CD4-positive, alpha-beta memory T cell (primary cell): ENCODE results near the gene LGR5. TPM values are rescaled to one million over a fixed set of nuclear protein-coding genes. Genes with fewer than 3 reads are reported as not detected.

Experiments
- CTCF ChIA-PET: fragments of 350-600 bp; sonication (Branson Sonifier 250); formaldehyde crosslinking; loops from one replicate; lab custom pipeline; 2021; ENCODE audit warnings: inconsistent platforms; ENCODE audit not compliant: partially characterized antibody; lab: Charles Lee
- POLR2A ChIA-PET: fragments of 350-600 bp; sonication (Branson Sonifier 250); formaldehyde crosslinking; loops from one replicate; lab custom pipeline; 2021; ENCODE audit not compliant: partially characterized antibody; lab: Charles Lee
- DNase-seq, 5 donors: peaks; one replicate each; pipeline versions ENCODE4 v3.0.0 to v3.0.0-alpha.2; 2020 to 2022; ENCODE audit warnings: mixed read lengths in 1 of 5
- H3K27ac ChIP-seq: one replicate; pipeline ENCODE4 v1.7.0; 2013; ENCODE audit warnings: low read depth, low read length
- H3K27me3 ChIP-seq: 2 replicates; pipeline ENCODE4 v1.7.0; 2013; ENCODE audit warnings: mild to moderate bottlenecking, low read length, moderate library complexity; ENCODE audit not compliant: insufficient read depth
- H3K36me3 ChIP-seq: 2 replicates; pipeline ENCODE4 v1.7.0; 2013; ENCODE audit warnings: mild to moderate bottlenecking, low read length, moderate library complexity; ENCODE audit not compliant: insufficient read depth
- H3K4me1 ChIP-seq: 2 replicates; pipeline ENCODE4 v1.7.0; 2013; ENCODE audit warnings: mild to moderate bottlenecking, low read length, moderate library complexity; ENCODE audit not compliant: insufficient read depth
- H3K4me3 ChIP-seq, 2 donors: one replicate each; pipeline ENCODE4 v1.7.0; 2013; ENCODE audit warnings: low read length in 2 of 2, mild to moderate bottlenecking in 1 of 2
- H3K9me3 ChIP-seq, 2 donors: one replicate each; pipeline ENCODE4 v1.7.0; 2013; ENCODE audit warnings: low read length in 2 of 2, control low read depth in 1 of 2; ENCODE audit not compliant: control insufficient read depth in 1 of 2
- H3K27ac Mint-ChIP-seq, 7 donors: one replicate each; pipeline ENCODE4 v1.8.0; 2020 to 2021; ENCODE audit warnings: mixed read lengths in 7 of 7, mild to moderate bottlenecking in 6 of 7, inconsistent platforms in 3 of 7, moderate library complexity in 3 of 7
- H3K27me3 Mint-ChIP-seq, 2 donors: one replicate each; pipeline ENCODE4 v1.8.0; 2020 to 2021; ENCODE audit warnings: mixed read lengths in 2 of 2
- H3K36me3 Mint-ChIP-seq, 2 donors: one replicate each; pipeline ENCODE4 v1.8.0; 2020 to 2021; ENCODE audit warnings: mixed read lengths in 2 of 2, inconsistent platforms in 1 of 2, mild to moderate bottlenecking in 1 of 2
- H3K4me1 Mint-ChIP-seq, 4 donors: one replicate each; pipeline ENCODE4 v1.8.0; 2020 to 2021; ENCODE audit warnings: mixed read lengths in 4 of 4, mild to moderate bottlenecking in 1 of 4
- H3K4me3 Mint-ChIP-seq, 8 donors: one replicate each; pipeline ENCODE4 v1.8.0; 2020 to 2021; ENCODE audit warnings: mixed read lengths in 8 of 8, mild to moderate bottlenecking in 7 of 8, moderate library complexity in 6 of 8, inconsistent platforms in 3 of 8
- H3K9me3 Mint-ChIP-seq, 8 donors: one replicate each; pipeline ENCODE4 v1.8.0; 2020 to 2021; ENCODE audit warnings: mixed read lengths in 8 of 8, mild to moderate bottlenecking in 5 of 8, inconsistent platforms in 3 of 8, moderate library complexity in 1 of 8
- intact Hi-C: fragments of 100-400 bp; cut with micrococcal nuclease; formaldehyde crosslinking; loops from one replicate; pipeline ENCODE4 v1.15.1; 2023
- polyA plus RNA-seq, 2 donors: library from polyadenylated mRNA; unstranded; fragments of 300-500 nt; fragmentation: Illumina TruSeq; gene quantifications; one replicate each; pipeline ENCODE4 v1.2.3, GENCODE V29; 2021
- total RNA-seq, 2 experiments: library from RNA; stranded (reverse); gene quantifications; one replicate each; pipeline ENCODE4 v1.2.3, GENCODE V29; 2021

LGR5 gene
- total RNA-seq (not detected), polyA plus RNA-seq (not detected)

- Mint-ChIP-seq H3K27ac (no peak within 1 kb of the TSS), H3K36me3 (no peaks in the 10 kb centered on the region), H3K9me3 (peaks cover 0 to 31% (median 24%) of the 10 kb centered on the region in 8 donors), H3K4me1 (peaks cover 7 to 24% (median 17%) of the 10 kb centered on the region in 4 donors), H3K4me3 (peak within 1 kb of the TSS; percentile 69 to 90 (median 78)), H3K27me3 (peaks cover 36 to 46% of the 10 kb centered on the region in 2 donors)
- ChIA-PET CTCF (no interaction called here), POLR2A (no interaction called here)
- Histone ChIP-seq H3K4me3 (peak within 1 kb of the TSS in 1 of 2 donors; percentile 5), H3K4me1 (peaks cover 19% of the 10 kb centered on the region), H3K9me3 (no peaks in the 10 kb centered on the region), H3K27ac (no peak within 1 kb of the TSS), H3K36me3 (no peaks in the 10 kb centered on the region), H3K27me3 (peaks cover 25% of the 10 kb centered on the region)
- DNase-seq = no peak
- intact Hi-C loops = no loop called here
Observed at GRCh38 chr12:71439613-71440344, at the start of gene LGR5. Gene LGR5, plus strand, starts transcription at chr12:71439798. Its CDS starts 283 bp downstream, at chr12:71440081.

- H3K27me3 Mint-ChIP-seq = peaks cover 4 to 5% of the 10 kb centered on the region in 2 donors
- no peak overlapping the region for H3K4me3 ChIP-seq
- H3K36me3 Mint-ChIP-seq = no peaks in the 10 kb centered on the region
- H3K36me3 ChIP-seq = no peaks in the 10 kb centered on the region
- intact Hi-C loops = loop anchor here (5.0 kb wide), 1 partner anchor 1515 kb away; no protein-coding TSS in a partner anchor
- ChIA-PET CTCF (interaction anchor here (0.7 to 1.7 kb wide), 9 partner anchors 8 to 1515 kb away, joined by 3 to 8 read pairs (median 4); no protein-coding TSS in a partner anchor), POLR2A (no interaction called here)
- H3K27me3 ChIP-seq = no peaks in the 10 kb centered on the region
- no peak overlapping the region for H3K27ac ChIP-seq
- H3K4me1 ChIP-seq = no peaks in the 10 kb centered on the region
- H3K27ac Mint-ChIP-seq = no peak overlapping the region
- H3K9me3 Mint-ChIP-seq = peaks cover 0 to 2% (median 0%) of the 10 kb centered on the region in 8 donors
- H3K4me1 Mint-ChIP-seq = no peaks in the 10 kb centered on the region
- H3K9me3 ChIP-seq = no peaks in the 10 kb centered on the region
- no peak overlapping the region for H3K4me3 Mint-ChIP-seq
- DNase-seq = peak in 3 of 5 donors; percentile 8 to 19 (median 11)
Observed at GRCh38 chr12:71392521-71393145, 47.0 kb upstream of the LGR5 start.

GRCh38 chr12:71393625-71394024 is 46.0 kb upstream of the LGR5 start:
- no peaks in the 10 kb centered on the region for H3K4me1 ChIP-seq
- Mint-ChIP-seq H3K9me3 (peaks cover 0 to 2% (median 0%) of the 10 kb centered on the region in 8 donors), H3K27ac (no peak overlapping the region), H3K36me3 (no peaks in the 10 kb centered on the region), H3K4me3 (no peak overlapping the region), H3K27me3 (peaks cover 2 to 5% of the 10 kb centered on the region in 2 donors), H3K4me1 (no peaks in the 10 kb centered on the region)
- intact Hi-C loops = loop anchor here (5.0 kb wide), 1 partner anchor 1516 kb away; no protein-coding TSS in a partner anchor
- no peak for DNase-seq
- no peaks in the 10 kb centered on the region for H3K36me3 ChIP-seq
- no peak overlapping the region for H3K4me3 ChIP-seq
- H3K27me3 ChIP-seq = no peaks in the 10 kb centered on the region
- no peaks in the 10 kb centered on the region for H3K9me3 ChIP-seq
- CTCF ChIA-PET = interaction anchor here (1.7 kb wide), 1 partner anchor 37 kb away, joined by 5 read pairs; no protein-coding TSS in a partner anchor
- POLR2A ChIA-PET = no interaction called here
- H3K27ac ChIP-seq = no peak overlapping the region

- no peaks in the 10 kb centered on the region for H3K36me3 ChIP-seq
- Mint-ChIP-seq H3K4me3 (no peak overlapping the region), H3K36me3 (no peaks in the 10 kb centered on the region), H3K27ac (no peak overlapping the region), H3K4me1 (no peaks in the 10 kb centered on the region), H3K27me3 (peaks cover under 1 to 7% of the 10 kb centered on the region in 2 donors), H3K9me3 (peaks cover 0 to under 1% (median 0%) of the 10 kb centered on the region in 8 donors)
- H3K4me3 ChIP-seq = no peak overlapping the region
- H3K4me1 ChIP-seq = no peaks in the 10 kb centered on the region
- ChIA-PET CTCF (no interaction called here), POLR2A (no interaction called here)
- intact Hi-C loops = no loop called here
- no peak for DNase-seq
- no peaks in the 10 kb centered on the region for H3K27me3 ChIP-seq
- H3K27ac ChIP-seq = no peak overlapping the region
- H3K9me3 ChIP-seq = no peaks in the 10 kb centered on the region
Observed at GRCh38 chr12:71397433-71397954, 42.1 kb upstream of the LGR5 start.

GRCh38 chr12:71399197-71399596 is 40.4 kb upstream of the LGR5 start:
- Mint-ChIP-seq H3K27me3 (peaks cover 7 to 11% of the 10 kb centered on the region in 2 donors), H3K27ac (no peak overlapping the region), H3K9me3 (peaks cover 0 to 8% (median 5%) of the 10 kb centered on the region in 8 donors), H3K4me1 (no peaks in the 10 kb centered on the region), H3K4me3 (no peak overlapping the region), H3K36me3 (no peaks in the 10 kb centered on the region)
- H3K4me3 ChIP-seq = no peak overlapping the region
- H3K36me3 ChIP-seq = no peaks in the 10 kb centered on the region
- CTCF ChIA-PET = interaction anchor here (0.8 kb wide), 1 partner anchor 348 kb away, joined by 4 read pairs; no protein-coding TSS in a partner anchor
- POLR2A ChIA-PET = no interaction called here
- H3K4me1 ChIP-seq = no peaks in the 10 kb centered on the region
- H3K27ac ChIP-seq = no peak overlapping the region
- no peak for DNase-seq
- H3K9me3 ChIP-seq = no peaks in the 10 kb centered on the region
- intact Hi-C loops = no loop called here
- H3K27me3 ChIP-seq = no peaks in the 10 kb centered on the region

DNA sequence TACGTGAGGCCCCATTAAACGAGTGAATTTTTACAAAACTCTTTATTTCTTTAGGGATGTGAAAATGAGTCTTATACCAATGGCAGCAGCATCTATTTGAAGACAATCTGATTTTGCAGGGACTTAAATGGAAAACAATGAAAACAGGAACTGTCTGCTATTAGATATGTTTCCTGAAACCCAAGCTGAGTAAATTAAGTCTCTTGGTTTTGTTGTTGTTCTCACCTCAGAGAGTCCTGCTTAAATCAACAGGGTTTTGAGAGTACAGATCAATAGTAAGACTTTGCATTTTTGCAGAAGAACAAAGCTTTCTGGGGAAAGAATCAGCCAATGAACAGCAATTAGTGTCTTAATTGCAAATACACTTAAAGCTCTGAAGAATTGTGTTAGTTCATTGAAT is 39.1 kb upstream of the LGR5 start:
- peaks cover 9 to 14% of the 10 kb centered on the region in 2 donors for H3K27me3 Mint-ChIP-seq
- POLR2A ChIA-PET = no interaction called here
- Histone ChIP-seq H3K27me3 (no peaks in the 10 kb centered on the region), H3K9me3 (no peaks in the 10 kb centered on the region), H3K27ac (no peak overlapping the region), H3K4me3 (no peak overlapping the region), H3K4me1 (no peaks in the 10 kb centered on the region), H3K36me3 (no peaks in the 10 kb centered on the region)
- CTCF ChIA-PET = interaction anchor here (1.0 kb wide), 2 partner anchors 8 to 347 kb away, joined by 3 to 5 read pairs; no protein-coding TSS in a partner anchor
- H3K9me3 Mint-ChIP-seq = peaks cover 3 to 18% (median 7%) of the 10 kb centered on the region in 8 donors
- intact Hi-C loops = no loop called here
- no peaks in the 10 kb centered on the region for H3K36me3 Mint-ChIP-seq
- no peak overlapping the region for H3K4me3 Mint-ChIP-seq
- DNase-seq = no peak
- H3K27ac Mint-ChIP-seq = no peak overlapping the region
- H3K4me1 Mint-ChIP-seq = no peaks in the 10 kb centered on the region

DNA sequence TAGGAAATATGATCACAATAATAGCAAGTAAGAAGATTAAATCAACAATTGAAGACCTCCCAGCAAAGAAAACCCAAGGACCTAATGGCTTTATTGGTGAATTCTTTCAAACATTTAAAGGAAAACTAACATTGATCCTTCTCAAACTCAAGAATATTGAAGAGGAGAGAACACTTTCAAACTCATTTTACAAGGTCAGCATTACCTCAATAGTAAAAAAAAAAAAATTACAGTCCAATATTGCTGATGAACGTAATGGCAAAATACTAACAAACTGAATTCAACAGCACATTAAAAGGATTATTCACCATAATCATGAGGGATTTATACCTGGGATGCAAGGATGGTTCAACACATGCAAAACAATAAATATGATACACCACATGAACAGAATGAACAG is 33.7 kb upstream of the LGR5 start:
- peaks cover 7 to 33% (median 21%) of the 10 kb centered on the region in 8 donors for H3K9me3 Mint-ChIP-seq
- CTCF ChIA-PET = interaction anchor here (1.2 kb wide), 1 partner anchor 10 kb away, joined by 3 read pairs; no protein-coding TSS in a partner anchor
- POLR2A ChIA-PET = no interaction called here
- H3K27ac Mint-ChIP-seq = no peak overlapping the region
- peaks cover 0 to 4% of the 10 kb centered on the region in 2 donors for H3K9me3 ChIP-seq
- H3K4me3 Mint-ChIP-seq = no peak overlapping the region
- no peaks in the 10 kb centered on the region for H3K27me3 ChIP-seq
- no peak for DNase-seq
- intact Hi-C loops = no loop called here
- no peak overlapping the region for H3K27ac ChIP-seq
- no peaks in the 10 kb centered on the region for H3K4me1 ChIP-seq
- no peaks in the 10 kb centered on the region for H3K4me1 Mint-ChIP-seq
- H3K36me3 ChIP-seq = no peaks in the 10 kb centered on the region
- no peak overlapping the region for H3K4me3 ChIP-seq
- peaks cover 13 to 24% of the 10 kb centered on the region in 2 donors for H3K27me3 Mint-ChIP-seq
- peaks cover 0 to 4% of the 10 kb centered on the region in 2 donors for H3K36me3 Mint-ChIP-seq
